AG10803 (cell line): Measurements from ENCODE around the gene PRLR.

ENCODE experiments used
- DNase-seq: peaks from one replicate; pipeline ENCODE4 v3.0.0; 2010; ENCODE audit warnings: low read depth
- H3K4me3 ChIP-seq: 2 replicates; pipeline ENCODE4 v1.5.1; 2011; ENCODE audit warnings: mild to moderate bottlenecking, low read length, control low read depth
- TF ChIP-seq, protein P1 (sequence below): conservative IDR thresholded peaks from 2 replicates; pipeline ENCODE4 v1.5.1; 2011; ENCODE audit warnings: mild to moderate bottlenecking, low read length, control low read depth, inconsistent platforms

The PRLR gene

DNA sequence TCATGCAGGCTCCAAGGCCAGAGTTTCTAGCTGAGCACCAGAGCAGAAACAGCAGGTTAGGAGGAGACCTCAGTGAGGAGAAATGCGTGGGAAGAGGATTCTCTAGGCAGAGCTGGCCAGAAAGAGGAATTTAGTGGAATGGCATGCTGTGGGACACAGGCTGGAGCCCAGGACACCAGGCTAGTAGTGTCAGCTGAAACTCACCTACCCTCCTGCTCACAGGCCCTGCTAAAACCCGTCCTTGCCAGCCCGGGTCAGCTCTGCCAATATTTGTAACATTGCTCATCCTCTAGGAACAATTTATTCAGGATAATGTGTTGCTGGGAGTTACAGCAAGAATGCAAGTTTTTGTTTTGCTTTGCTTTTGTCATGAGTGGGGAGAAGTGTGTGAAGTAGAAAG is 142.3 kb downstream of the PRLR start:
- no peak overlapping the region for H3K4me3 ChIP-seq
- TF ChIP-seq, protein P1, sequence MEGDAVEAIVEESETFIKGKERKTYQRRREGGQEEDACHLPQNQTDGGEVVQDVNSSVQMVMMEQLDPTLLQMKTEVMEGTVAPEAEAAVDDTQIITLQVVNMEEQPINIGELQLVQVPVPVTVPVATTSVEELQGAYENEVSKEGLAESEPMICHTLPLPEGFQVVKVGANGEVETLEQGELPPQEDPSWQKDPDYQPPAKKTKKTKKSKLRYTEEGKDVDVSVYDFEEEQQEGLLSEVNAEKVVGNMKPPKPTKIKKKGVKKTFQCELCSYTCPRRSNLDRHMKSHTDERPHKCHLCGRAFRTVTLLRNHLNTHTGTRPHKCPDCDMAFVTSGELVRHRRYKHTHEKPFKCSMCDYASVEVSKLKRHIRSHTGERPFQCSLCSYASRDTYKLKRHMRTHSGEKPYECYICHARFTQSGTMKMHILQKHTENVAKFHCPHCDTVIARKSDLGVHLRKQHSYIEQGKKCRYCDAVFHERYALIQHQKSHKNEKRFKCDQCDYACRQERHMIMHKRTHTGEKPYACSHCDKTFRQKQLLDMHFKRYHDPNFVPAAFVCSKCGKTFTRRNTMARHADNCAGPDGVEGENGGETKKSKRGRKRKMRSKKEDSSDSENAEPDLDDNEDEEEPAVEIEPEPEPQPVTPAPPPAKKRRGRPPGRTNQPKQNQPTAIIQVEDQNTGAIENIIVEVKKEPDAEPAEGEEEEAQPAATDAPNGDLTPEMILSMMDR = no peak
- peak; percentile 79 for DNase-seq

DNA sequence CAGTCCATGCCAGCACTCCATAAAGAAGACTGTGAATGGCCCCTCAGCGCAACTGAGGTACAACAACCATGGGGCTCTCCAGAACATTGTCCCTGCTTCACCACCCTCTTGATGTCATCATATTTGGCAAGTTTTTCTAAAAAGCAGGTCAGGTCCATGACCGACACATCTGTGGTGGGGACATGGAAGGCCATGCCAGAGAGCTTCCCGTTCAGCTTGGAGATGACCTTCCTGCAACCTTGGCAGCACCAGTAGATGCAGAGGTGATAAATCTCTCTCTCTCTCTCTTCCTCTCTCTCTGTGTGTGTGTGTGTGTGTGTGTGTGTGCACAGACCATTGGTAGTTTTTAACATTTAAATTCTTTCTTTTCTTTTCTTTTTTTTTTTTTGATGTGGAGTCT is 147.1 kb downstream of the PRLR start:
- H3K4me3 ChIP-seq = no peak overlapping the region
- DNase-seq = no peak
- TF ChIP-seq, protein P1 = no peak

DNA sequence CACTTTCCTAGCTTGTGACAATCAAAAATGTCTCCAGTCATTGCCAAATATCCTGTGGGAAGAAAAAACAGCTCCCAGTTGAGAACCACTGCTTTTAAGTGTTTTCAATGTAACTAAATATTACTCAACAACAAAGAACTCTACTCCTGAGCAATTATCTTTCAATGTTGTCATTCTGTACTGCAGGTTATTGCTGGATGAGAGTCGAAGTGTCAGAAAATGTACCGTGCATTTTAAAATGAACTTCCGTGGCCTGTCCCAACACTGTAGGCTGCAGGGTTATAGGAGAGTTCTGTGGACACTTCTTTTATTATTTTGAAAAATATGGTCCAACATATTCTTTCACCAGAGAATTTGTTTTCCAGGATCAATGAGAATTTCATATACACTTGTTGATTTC is 147.8 kb downstream of the PRLR start:
- no peak for DNase-seq
- H3K4me3 ChIP-seq = no peak overlapping the region
- TF ChIP-seq, protein P1 = no peak

DNA sequence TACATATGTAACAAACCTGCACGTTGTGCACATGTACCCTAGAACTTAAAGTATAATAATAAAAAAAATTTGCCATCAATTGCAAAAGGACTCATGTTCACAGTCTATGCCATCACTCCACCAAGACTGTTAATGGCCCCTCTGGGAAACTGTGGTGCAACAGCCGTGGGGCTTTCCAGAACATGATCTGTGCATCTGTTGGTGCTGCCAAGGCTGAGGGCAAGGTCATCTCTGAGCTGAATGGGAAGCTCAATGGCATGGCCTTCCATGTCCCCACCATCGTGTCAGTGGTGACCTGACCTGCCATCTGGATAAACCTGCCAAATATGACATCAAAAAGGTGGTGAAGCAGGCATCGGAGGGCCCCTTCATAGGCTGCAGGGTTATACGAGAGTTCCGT is 149.2 kb downstream of the PRLR start:
- no peak for DNase-seq
- TF ChIP-seq, protein P1 = no peak
- no peak overlapping the region for H3K4me3 ChIP-seq

DNA sequence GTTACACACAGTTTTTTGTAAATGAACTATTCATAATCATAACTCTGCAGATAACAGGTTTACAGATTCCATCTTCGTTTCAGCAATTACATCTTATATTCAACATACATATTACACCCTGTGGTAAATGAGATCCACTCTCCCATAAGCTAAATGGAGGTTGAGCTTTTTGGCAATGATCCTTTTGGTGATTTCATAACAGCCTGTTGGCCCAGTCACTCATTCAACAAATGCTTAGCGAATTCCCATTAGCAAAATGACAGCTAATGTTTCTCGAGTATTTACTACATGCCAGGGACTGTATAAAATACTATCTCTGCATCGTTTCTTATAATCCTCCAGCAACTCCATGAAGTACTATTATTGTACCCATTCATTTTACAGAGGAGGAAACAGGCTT is 157.1 kb downstream of the PRLR start:
- TF ChIP-seq, protein P1 = no peak
- H3K4me3 ChIP-seq = no peak overlapping the region
- DNase-seq = no peak

DNA sequence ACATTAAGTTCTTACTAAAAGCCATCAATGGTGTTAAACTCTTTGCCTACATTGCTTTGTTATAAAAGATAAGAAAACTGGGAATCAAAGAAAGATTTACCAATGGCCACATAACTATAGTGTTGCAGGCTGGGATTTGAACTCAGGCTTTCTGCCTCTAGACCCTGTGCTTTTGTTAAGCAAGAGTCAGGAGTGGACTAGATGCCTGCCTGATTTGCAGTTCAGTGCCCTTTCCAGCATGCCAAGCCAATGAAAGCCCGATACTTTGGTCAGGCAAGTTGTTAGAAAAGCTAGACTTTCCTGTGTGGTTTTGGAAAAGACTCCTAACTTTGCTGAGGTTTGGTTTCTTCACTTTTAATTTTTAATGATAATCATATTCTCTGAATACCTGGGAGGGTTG is 161.1 kb downstream of the PRLR start:
- TF ChIP-seq, protein P1 = no peak
- no peak for DNase-seq

DNA sequence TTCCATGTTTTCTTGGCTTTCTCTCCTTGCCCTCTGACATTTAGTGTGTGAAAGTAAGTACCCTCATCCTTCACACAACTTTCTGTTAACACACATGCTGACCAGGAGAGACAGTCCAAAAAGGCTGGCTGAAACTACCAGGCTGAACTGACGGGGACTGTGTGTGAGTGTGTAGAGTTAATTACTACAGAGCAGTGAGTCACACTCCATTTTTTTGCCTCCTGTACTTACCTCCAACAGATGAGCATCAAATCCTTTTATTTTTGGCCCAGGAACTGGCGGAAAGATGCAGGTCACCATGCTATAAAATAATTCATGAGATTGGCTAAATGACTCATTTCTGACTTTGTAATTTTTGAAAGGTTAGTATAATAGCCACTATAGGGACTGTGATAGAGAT is 162.3 kb downstream of the PRLR start:
- DNase-seq = no peak
- H3K4me3 ChIP-seq = no peak overlapping the region
- TF ChIP-seq, protein P1 = no peak

More for the DNA sequence above, 161.1 kb downstream of the PRLR start:
- no peak overlapping the region for H3K4me3 ChIP-seq
